ENCODE results near the gene RARS1.
"Not testable (repeated sequence)": the region's sequence is repeated elsewhere in the genome, so short reads cannot be mapped to it uniquely, and the experiment has no call there.

Gene RARS1

GRCh38 chr5:168482361-168482760 lies 3.9 kb upstream of the RARS1 start:
- DNase-seq: no peak

- DNase-seq: no peak
These were observed 2.8 kb downstream of the RARS1 start for GRCh38 chr5:168489059-168489458.

- no peak for DNase-seq
These were observed 7.8 kb downstream of the RARS1 start for GRCh38 chr5:168494057-168494555.

- no peak for DNase-seq
These were observed 16.4 kb downstream of the RARS1 start for GRCh38 chr5:168502563-168503237.

- no peak for DNase-seq
These were observed 27.7 kb downstream of the RARS1 start for GRCh38 chr5:168513861-168514428.

- no peak for DNase-seq
These were observed 39.6 kb downstream of the RARS1 start for GRCh38 chr5:168525856-168526255.

- no peak for DNase-seq
These were observed 41.6 kb downstream of the RARS1 start for GRCh38 chr5:168527756-168528295.

- DNase-seq: no peak
These were observed 42.5 kb downstream of the RARS1 start, which contains the start of gene FBLL1 for GRCh38 chr5:168528521-168529373. FBLL1 (plus strand) TSS chr5:168529305; CDS start chr5:168529505, 200 bp downstream.

GRCh38 chr5:168529374-168530234 lies 43.3 kb downstream of the RARS1 start:
- DNase-seq: no peak

GRCh38 chr5:168530621-168531150 lies 44.4 kb downstream of the RARS1 start:
- DNase-seq: no peak

GRCh38 chr5:168531191-168531590 lies 44.9 kb downstream of the RARS1 start:
- no peak for DNase-seq

GRCh38 chr5:168531987-168532864 lies 46.0 kb downstream of the RARS1 start:
- DNase-seq: no peak

GRCh38 chr5:168534351-168534750 lies 48.1 kb downstream of the RARS1 start:
- not testable (repeated sequence) for DNase-seq

GRCh38 chr5:168537176-168537575 lies 50.9 kb downstream of the RARS1 start:
- DNase-seq: no peak

- no peak for DNase-seq
These were observed 63.3 kb downstream of the RARS1 start for GRCh38 chr5:168549554-168549953.

GRCh38 chr5:168550656-168551055 lies 64.4 kb downstream of the RARS1 start:
- no peak for DNase-seq

GRCh38 chr5:168552146-168552545 lies 65.9 kb downstream of the RARS1 start:
- DNase-seq: no peak

- DNase-seq: no peak
These were observed 67.3 kb downstream of the RARS1 start for GRCh38 chr5:168553377-168554130.

GRCh38 chr5:168557389-168557788 lies 71.1 kb downstream of the RARS1 start:
- DNase-seq: no peak

- no peak for DNase-seq
These were observed 76.0 kb downstream of the RARS1 start for GRCh38 chr5:168562279-168562678.
